Measurements from ENCODE around the gene IFITM10. TPM values are rescaled to one million over a fixed set of nuclear protein-coding genes. Genes with fewer than 3 reads are reported as not detected.

Gene IFITM10
- total RNA-seq = 0.77 TPM
- long read RNA-seq, partial matches to known transcripts = 1 of 1 reads
- long read RNA-seq, other reads (novel, unspliced or antisense) = 0 of 1 reads

DNA sequence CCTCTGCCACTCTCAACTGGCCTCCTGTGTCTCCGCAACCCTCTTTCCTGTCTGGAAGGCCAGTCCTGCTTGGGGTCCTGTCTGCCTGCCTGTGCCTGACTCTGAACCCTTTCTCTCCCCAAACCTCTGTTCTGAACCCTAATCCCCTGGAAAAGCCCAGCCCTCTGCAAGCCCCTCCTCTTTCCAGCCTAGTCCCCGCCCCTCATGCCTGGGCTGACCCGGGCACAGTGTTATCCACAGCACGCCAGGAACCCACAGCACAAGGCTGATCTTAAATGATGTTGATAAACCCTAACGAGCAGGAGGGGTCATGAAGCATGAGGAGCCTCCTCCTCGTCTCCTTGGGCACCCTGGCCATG, at the start of gene IFITM10:
IFITM10 (minus strand) TSS at position 115 of the 359 bp plus-strand sequence. CDS start 153 bp downstream, outside the sequence.
- no peak for DNase-seq
- intact Hi-C loops (cut with micrococcal nuclease) = no loop called here
- peak; percentile 39 for ATAC-seq

GRCh38 chr11:1797391-1798125, 47.2 kb upstream of the IFITM10 start:
- no peak for ATAC-seq
- DNase-seq = no peak
- intact Hi-C loops (cut with micrococcal nuclease) = no loop called here

DNA sequence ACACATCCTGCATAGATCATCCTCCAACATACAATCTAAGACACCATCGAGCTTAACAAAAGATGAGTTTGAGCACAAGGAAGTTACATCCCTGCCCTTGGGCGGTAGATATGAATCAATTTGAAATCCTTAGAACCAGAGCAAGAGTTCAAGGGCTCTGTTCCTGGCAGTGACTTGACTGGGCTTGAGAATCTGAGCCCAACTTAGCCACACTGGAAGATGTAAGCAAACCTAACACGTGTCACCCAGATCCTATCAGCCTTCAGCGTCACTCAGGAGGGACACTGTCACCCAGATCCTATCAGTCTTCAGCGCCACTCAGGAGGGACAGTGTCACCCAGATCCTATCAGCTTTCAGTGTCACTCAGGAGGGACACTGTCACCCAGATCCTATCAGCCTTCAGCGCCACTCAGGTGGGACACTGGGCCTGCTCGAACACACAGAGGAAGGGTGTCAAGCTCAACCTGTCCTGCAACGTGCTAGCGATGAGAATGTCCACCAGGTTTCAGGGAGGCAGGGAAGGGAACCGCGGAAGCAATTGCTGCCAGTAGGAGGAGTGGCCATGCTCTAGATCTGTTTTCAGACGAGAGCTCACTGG, 46.1 kb upstream of the IFITM10 start:
- no peak for ATAC-seq
- no peak for DNase-seq
- intact Hi-C loops (cut with micrococcal nuclease) = no loop called here

DNA sequence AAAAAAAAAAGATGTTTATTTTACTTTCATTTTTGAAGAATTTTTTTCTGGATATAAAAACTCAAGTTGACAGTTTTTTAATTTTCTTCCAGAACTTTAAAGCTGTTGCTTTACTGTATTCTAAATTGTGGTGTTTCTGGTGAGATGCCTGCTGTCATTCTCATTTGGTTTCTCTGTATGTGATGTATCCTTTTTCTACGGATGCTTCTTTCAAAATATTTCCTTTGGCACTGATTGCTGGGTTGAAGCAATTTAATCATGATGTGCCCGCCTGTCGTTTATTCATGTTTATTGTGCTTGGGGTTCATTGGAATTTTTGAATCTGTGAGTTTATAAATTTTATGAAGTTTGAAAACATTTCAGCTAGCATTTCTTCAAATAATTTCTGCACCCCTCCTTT, 42.7 kb upstream of the IFITM10 start:
- intact Hi-C loops (cut with micrococcal nuclease) = no loop called here

GRCh38 chr11:1792461-1792860, 42.1 kb upstream of the IFITM10 start:
- DNase-seq = no peak
- intact Hi-C loops (cut with micrococcal nuclease) = no loop called here

More for the DNA sequence above, 42.7 kb upstream of the IFITM10 start:
- DNase-seq = no peak
- ATAC-seq = no peak

DNA sequence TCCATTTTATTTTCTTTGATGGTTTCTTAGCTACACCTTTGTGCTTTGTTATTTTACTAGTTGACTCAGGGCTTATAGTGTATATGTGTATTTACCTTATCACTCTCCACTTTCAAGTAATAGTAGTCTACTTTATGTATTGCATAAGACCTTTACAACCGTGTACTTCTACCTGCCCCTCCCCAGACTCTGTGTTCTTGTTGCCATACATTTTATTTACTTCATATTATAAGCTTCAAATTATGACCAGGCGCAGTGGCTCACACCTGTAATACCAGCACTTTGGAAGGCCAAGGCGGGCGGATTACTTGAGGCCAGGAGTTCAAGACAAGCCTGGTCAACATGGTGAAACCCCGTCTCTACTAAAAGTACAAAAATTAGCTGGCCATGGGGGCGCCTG, 41.5 kb upstream of the IFITM10 start:
- ATAC-seq (no peak), DNase-seq (no peak)
- intact Hi-C loops (cut with micrococcal nuclease) = no loop called here

More at GRCh38 chr11:1792461-1792860, 42.1 kb upstream of the IFITM10 start:
- no peak for ATAC-seq

GRCh38 chr11:1786466-1786865, 36.1 kb upstream of the IFITM10 start:
- intact Hi-C loops (cut with micrococcal nuclease) = no loop called here
- DNase-seq = no peak
- ATAC-seq = no peak

DNA sequence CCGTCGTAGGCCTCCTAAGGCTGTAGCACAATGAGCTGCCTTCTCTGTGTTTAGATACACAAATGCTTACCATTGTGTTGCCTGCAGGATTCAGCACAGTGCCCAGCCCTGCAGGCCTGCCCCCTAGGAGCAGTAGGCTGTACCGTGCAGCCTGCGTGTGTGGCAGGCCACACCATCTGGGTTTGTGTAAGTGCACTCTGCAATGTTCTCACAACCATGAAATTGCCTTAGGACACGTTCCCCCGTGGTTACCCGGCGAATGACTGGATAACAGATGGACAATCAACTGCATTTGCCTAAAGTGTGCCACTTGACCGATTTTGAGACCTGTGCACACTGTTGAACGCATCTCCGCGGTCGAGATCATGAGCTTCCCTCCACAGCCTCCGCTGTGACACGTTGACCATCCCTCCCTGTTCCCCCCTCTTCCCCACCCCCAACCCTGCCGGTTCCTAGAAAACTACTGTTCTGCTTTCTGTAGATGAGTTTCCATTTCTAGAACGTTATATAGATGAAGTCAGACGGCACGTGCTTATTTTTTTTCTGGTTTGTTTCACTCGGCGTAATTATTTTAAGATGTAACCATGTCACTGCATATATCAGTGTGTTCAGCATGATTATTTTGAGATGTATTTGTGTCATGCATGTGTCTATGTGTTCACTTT, 35.5 kb upstream of the IFITM10 start:
- ATAC-seq (no peak), DNase-seq (no peak)
- intact Hi-C loops (cut with micrococcal nuclease) = no loop called here

- DNase-seq (no peak), ATAC-seq (no peak)
- intact Hi-C loops (cut with micrococcal nuclease) = no loop called here
These were observed 34.6 kb upstream of the IFITM10 start for GRCh38 chr11:1784761-1785650.

GRCh38 chr11:1783725-1784529, 33.5 kb upstream of the IFITM10 start:
- ATAC-seq (no peak), DNase-seq (no peak)
- intact Hi-C loops (cut with micrococcal nuclease) = no loop called here

DNA sequence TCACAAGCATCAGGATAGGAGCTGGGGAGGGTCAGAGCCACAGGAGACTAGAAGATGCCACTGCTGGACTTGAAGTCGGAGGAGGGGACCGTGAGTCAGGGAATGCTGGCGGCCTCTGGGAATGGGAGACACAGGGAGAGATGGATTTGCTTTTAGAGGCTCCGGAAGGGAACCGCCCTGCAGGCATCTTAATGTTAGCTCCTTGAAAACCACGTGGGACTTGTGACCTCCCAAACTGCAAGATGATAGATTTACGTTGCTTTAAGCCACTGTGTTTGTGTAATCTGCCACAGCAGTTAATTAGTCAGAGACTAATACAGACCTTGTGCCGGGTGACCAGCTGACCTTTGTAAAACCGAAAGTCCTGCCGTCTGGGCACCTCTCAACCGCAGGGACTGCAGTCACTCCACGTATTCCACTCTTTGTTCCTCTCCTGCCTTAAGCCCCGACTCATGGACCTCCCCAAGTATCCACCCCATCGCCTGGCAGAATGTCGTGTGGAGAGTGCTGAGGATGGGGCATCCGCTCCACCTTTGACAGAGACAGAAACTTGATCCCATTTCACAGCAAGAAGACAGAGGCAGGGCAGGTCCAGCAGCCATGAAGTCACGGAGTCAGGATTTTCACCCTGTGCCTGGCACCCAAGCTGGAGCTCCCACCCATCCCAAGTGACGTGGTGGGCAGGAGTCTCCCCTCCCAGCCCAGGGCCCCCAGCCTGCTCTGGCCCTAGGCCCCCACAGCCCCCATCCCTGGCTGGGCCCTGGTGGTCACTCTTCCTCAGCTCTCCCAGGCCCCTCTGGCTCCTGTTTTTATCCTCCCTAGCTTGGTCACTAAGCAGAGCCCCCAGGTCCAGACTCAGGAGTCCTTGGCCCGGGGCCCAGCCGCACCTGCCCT, 32.7 kb upstream of the IFITM10 start:
- intact Hi-C loops (cut with micrococcal nuclease) = no loop called here
- ATAC-seq (no peak), DNase-seq (no peak)

DNA sequence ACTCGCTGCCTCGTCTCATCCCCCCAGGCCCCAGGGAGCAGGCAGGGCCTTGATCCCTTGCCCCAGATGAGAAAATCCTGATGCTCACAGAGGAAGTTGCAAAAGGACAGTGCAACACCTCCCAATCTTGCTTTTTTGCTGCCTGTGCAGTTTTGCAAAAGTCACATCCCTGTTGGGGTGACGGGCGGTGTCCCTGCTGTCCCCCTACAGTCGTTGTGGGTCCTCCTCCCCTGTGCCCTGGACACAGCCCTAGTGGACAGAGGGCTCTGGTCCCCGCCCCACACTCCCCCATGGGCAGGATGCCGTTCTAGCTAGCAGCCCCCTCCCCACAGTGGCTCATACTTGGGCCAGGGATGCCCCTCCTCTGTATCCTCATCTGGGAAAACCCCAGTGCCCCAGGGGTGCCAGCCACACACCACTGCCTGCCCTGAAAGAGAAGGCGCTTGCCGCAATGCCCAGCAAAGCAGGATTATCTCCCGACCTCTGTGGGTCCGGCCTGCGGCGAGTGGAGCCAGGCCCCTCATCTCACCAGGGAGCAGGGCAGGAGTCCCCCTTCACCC, 31.7 kb upstream of the IFITM10 start:
- intact Hi-C loops (cut with micrococcal nuclease) = no loop called here
- DNase-seq = no peak
- peak; percentile 28 for ATAC-seq

DNA sequence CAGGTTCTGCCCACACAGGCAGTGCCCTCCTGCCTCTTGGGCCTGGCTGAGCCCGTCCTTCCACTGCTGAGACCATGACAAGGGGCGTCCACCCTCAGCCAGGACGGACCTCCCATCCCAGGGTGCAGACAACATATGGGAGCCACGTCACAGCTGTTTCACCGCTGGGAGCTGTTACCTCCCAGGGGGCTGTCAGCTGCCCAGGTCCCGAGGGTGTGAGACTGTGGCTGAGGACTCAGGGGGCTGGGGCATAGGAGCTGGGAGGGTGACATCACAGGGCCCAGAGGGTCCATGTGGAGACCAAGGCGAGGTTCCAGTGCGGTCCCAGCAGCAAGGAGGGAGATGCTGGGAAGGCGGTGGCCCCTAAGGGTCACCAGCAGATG, 31.2 kb upstream of the IFITM10 start:
- intact Hi-C loops (cut with micrococcal nuclease) = no loop called here
- no peak for ATAC-seq

GRCh38 chr11:1780700-1781592, 30.6 kb upstream of the IFITM10 start:
- DNase-seq = peak; percentile 49
- peak; percentile 65 for ATAC-seq
- intact Hi-C loops (cut with micrococcal nuclease) = no loop called here

More for the DNA sequence above, 31.2 kb upstream of the IFITM10 start:
- DNase-seq = no peak

- ATAC-seq = no peak
- intact Hi-C loops (cut with micrococcal nuclease) = no loop called here
- no peak for DNase-seq
These were observed 29.7 kb upstream of the IFITM10 start for GRCh38 chr11:1779806-1780699.

Measured in left ventricle myocardium superior (tissue), 1 donor.